HuH-7 (cell line): Measurements from ENCODE around the gene ADAMTS12.

Source experiments
- DNase-seq: peaks from one replicate; pipeline ENCODE4 v3.0.0; 2011; ENCODE audit warnings: low spot score

Gene ADAMTS12

GRCh38 chr5:33800241-33800950 lies 91.4 kb downstream of the ADAMTS12 start:
- no peak for DNase-seq

GRCh38 chr5:33795496-33795895 lies 96.3 kb downstream of the ADAMTS12 start:
- DNase-seq, result no peak

- no peak for DNase-seq
Observed at GRCh38 chr5:33794550-33795181, 97.1 kb downstream of the ADAMTS12 start.

GRCh38 chr5:33793836-33794549 lies 97.8 kb downstream of the ADAMTS12 start:
- DNase-seq, result no peak

- DNase-seq, result no peak
Observed at GRCh38 chr5:33793276-33793675, 98.5 kb downstream of the ADAMTS12 start.

GRCh38 chr5:33792559-33792958 lies 99.2 kb downstream of the ADAMTS12 start:
- no peak for DNase-seq

GRCh38 chr5:33789567-33789957 lies 102.2 kb downstream of the ADAMTS12 start:
- no peak for DNase-seq

GRCh38 chr5:33788922-33789566 lies 102.7 kb downstream of the ADAMTS12 start:
- DNase-seq, result no peak

- no peak for DNase-seq
Observed at GRCh38 chr5:33785571-33785970, 106.2 kb downstream of the ADAMTS12 start.

GRCh38 chr5:33781286-33781685 lies 110.5 kb downstream of the ADAMTS12 start:
- DNase-seq, result no peak

- no peak for DNase-seq
Observed at GRCh38 chr5:33776151-33776660, 115.6 kb downstream of the ADAMTS12 start.

- no peak for DNase-seq
Observed at GRCh38 chr5:33774341-33774740, 117.4 kb downstream of the ADAMTS12 start.

GRCh38 chr5:33772380-33772897 lies 119.4 kb downstream of the ADAMTS12 start:
- DNase-seq, result no peak

- no peak for DNase-seq
Observed at GRCh38 chr5:33769968-33770367, 121.8 kb downstream of the ADAMTS12 start.

- no peak for DNase-seq
Observed at GRCh38 chr5:33769196-33769595, 122.6 kb downstream of the ADAMTS12 start.

GRCh38 chr5:33766023-33766422 lies 125.8 kb downstream of the ADAMTS12 start:
- no peak for DNase-seq

GRCh38 chr5:33764786-33765185 lies 127.0 kb downstream of the ADAMTS12 start:
- DNase-seq, result no peak

GRCh38 chr5:33763435-33763834 lies 128.4 kb downstream of the ADAMTS12 start:
- DNase-seq, result no peak

- DNase-seq, result no peak
Observed at GRCh38 chr5:33762859-33763258, 128.9 kb downstream of the ADAMTS12 start.

GRCh38 chr5:33761139-33761538 lies 130.7 kb downstream of the ADAMTS12 start:
- no peak for DNase-seq

- DNase-seq, result no peak
Observed at GRCh38 chr5:33758737-33759136, 133.1 kb downstream of the ADAMTS12 start.

- DNase-seq, result no peak
Observed at GRCh38 chr5:33756491-33756890, 135.3 kb downstream of the ADAMTS12 start.
